Cardiac muscle cell (in vitro differentiated cells and primary cell): ENCODE data around the gene SLC23A2. TPM values are rescaled to one million over a fixed set of nuclear protein-coding genes. Genes with fewer than 3 reads are reported as not detected.

ENCODE experiments used
- DNase-seq, 2 donors: peaks; one replicate each; pipeline versions ENCODE4 v3.0.0 to v3.0.0-alpha.2; 2010 to 2017; ENCODE audit warnings: low read depth in 1 of 2, low spot score in 1 of 2
- H3K27ac ChIP-seq: fragments of 200-600 bp; sonication (generic); 2 replicates; pipeline ENCODE4 v1.5.1; 2016
- H3K27me3 ChIP-seq: fragments of 200-600 bp; sonication (generic); 2 replicates; pipeline ENCODE4 v1.6.0; 2016; ENCODE audit warnings: control low read depth
- H3K36me3 ChIP-seq: fragments of 200-600 bp; sonication (generic); 2 replicates; pipeline ENCODE4 v1.5.1; 2016; ENCODE audit warnings: control low read depth
- H3K4me1 ChIP-seq: fragments of 200-600 bp; sonication (generic); 2 replicates; pipeline ENCODE4 v1.8.1; 2017; ENCODE audit warnings: low read depth, mild to moderate bottlenecking, mixed run types
- H3K4me3 ChIP-seq: fragments of 200-600 bp; sonication (generic); 2 replicates; pipeline ENCODE4 v1.5.1; 2016; ENCODE audit warnings: mild to moderate bottlenecking
- H3K9me3 ChIP-seq: fragments of 200-600 bp; sonication (generic); 2 replicates; pipeline ENCODE4 v1.5.1; 2017; ENCODE audit warnings: low read depth, mild to moderate bottlenecking, control low read depth
- polyA plus RNA-seq: library from polyadenylated mRNA; unstranded; fragments of >200 nt; fragmentation: Nextera tagmentation; extraction: Ambion mirVana; gene quantifications from 2 replicates; pipeline ENCODE4 v1.2.1, GENCODE V29; 2016
- total RNA-seq: library from RNA; depleted of rRNA; stranded (reverse); fragments of >200 nt; gene quantifications from 2 replicates; pipeline ENCODE4 v1.2.3, GENCODE V29; 2016
- TF ChIP-seq, protein P1 (sequence below): IDR thresholded peaks from 2 replicates; pipeline ENCODE4 v1.5.1; 2012; ENCODE audit warnings: low read depth, mild to moderate bottlenecking, low read length

SLC23A2 gene
- total and polyA plus RNA-seq, 2 experiments from 2014 or later: 5.9 to 10.6 TPM

DNA sequence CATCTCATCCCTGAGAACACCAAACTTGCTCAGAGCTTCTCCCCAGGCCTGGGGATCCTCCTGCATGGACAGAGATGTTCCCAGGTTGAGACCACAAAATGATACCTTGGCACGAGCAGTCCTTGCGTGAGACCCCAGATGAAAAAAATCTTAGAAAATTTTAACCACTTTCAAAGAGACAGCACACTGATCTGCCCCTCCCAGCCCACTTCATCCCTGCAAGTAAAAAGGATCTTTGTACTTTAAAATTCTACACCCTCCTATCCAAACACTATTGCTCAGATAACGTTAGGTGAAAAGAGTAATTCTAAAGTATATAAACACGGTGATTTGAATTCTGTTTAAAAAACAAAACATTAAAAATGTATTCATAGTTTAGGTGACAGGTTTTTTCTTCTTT, 98.5 kb downstream of the SLC23A2 start:
- no peak overlapping the region for H3K27ac ChIP-seq
- no peaks in the 10 kb centered on the region for H3K27me3 ChIP-seq
- DNase-seq: no peak
- no peak overlapping the region for H3K4me3 ChIP-seq
- TF ChIP-seq, protein P1, sequence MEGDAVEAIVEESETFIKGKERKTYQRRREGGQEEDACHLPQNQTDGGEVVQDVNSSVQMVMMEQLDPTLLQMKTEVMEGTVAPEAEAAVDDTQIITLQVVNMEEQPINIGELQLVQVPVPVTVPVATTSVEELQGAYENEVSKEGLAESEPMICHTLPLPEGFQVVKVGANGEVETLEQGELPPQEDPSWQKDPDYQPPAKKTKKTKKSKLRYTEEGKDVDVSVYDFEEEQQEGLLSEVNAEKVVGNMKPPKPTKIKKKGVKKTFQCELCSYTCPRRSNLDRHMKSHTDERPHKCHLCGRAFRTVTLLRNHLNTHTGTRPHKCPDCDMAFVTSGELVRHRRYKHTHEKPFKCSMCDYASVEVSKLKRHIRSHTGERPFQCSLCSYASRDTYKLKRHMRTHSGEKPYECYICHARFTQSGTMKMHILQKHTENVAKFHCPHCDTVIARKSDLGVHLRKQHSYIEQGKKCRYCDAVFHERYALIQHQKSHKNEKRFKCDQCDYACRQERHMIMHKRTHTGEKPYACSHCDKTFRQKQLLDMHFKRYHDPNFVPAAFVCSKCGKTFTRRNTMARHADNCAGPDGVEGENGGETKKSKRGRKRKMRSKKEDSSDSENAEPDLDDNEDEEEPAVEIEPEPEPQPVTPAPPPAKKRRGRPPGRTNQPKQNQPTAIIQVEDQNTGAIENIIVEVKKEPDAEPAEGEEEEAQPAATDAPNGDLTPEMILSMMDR: no peak
- H3K4me1 ChIP-seq: no peaks in the 10 kb centered on the region
- no peaks in the 10 kb centered on the region for H3K36me3 ChIP-seq
- H3K9me3 ChIP-seq: no peaks in the 10 kb centered on the region

DNA sequence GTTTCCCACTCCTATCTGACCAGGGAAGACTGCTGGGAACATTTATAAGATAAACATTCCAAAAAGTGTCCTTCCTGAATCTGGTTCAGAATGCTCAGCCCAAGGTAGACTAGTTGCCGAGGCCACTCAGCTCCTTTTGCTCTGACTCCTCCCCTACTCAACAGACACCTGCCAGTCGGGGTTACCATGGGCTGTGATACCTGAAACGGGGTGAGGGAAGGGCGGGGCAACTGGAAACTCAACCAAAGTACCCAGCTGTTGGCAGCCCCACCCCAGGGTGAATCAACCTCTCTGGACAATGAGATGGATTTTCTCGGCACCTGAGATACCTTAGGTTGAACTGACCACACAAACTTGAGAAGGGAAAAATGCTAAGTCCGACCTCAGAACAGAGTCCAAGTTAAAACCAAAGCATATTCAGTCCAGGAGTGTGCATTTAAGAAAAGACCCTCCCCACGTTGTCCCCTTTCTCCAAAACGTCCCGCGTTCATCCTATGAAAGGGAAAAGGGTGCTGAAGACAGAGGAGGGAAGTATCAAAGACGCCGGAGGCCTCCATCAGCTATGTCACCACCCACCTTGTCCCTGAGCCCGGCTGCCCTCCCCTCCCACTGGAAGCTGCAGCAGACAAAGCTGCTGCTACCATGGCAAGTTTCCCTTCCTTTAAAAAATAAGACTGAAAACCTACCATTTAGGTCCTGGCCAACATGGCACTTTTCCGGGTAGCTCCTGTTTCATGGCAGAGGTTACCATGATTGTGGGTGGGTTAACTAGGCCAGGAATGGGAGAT, 100.1 kb downstream of the SLC23A2 start:
- Histone ChIP-seq H3K27ac (no peak overlapping the region), H3K9me3 (no peaks in the 10 kb centered on the region), H3K36me3 (no peaks in the 10 kb centered on the region), H3K4me1 (no peaks in the 10 kb centered on the region), H3K27me3 (no peaks in the 10 kb centered on the region), H3K4me3 (no peak overlapping the region)
- TF ChIP-seq, protein P1: no peak
- DNase-seq: no peak

DNA sequence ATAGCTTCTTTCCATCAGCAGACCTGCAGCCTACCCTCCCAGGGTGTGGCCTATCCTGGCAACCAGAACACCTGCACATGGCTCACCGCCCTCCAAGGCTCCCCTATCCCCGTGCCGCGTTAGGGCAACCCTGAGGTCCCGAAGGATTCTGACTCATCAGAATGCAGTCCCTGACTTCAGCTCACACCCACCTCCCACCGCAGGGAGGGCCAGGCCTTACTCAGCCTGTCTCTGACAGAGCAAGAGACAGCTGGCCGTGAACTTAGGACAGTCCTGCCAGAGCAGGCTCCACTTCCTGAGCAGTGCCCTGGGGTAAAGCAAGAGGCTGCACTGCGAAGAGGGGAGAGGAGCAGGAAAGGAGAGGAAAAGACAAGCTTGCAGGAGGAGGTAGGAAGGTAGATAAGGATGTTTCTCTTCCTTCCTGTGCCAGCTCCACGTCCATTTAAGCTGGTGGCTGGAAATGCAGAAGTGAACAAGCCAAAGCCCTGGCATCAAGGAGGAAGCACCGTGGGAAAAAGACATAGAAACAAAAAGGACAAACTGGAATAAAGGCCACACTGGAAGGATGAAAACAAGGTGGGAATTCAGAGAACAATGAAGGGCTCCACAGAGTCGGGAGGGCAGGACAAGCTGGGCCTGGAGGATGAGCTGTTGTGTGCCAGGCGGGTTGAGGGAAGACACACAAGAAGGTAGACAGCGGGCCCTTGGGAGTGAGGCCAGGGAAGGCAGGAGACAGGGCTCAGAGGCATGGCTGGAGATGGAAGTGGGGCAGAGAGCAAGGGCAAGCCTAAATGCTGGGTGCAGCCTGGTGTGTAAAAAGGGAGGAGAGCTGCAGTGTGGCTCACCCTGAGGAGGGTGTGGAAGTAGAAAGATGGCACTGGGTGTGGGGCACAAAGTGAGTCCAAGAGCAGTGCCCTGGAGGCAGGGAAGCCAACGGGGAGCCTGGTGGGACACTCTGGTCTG, 102.7 kb downstream of the SLC23A2 start:
- Histone ChIP-seq H3K36me3 (no peaks in the 10 kb centered on the region), H3K27ac (no peak overlapping the region), H3K9me3 (no peaks in the 10 kb centered on the region), H3K4me1 (no peaks in the 10 kb centered on the region), H3K4me3 (no peak overlapping the region), H3K27me3 (no peaks in the 10 kb centered on the region)
- TF ChIP-seq, protein P1: no peak
- DNase-seq: peak in 1 of 2 donors; percentile 74

DNA sequence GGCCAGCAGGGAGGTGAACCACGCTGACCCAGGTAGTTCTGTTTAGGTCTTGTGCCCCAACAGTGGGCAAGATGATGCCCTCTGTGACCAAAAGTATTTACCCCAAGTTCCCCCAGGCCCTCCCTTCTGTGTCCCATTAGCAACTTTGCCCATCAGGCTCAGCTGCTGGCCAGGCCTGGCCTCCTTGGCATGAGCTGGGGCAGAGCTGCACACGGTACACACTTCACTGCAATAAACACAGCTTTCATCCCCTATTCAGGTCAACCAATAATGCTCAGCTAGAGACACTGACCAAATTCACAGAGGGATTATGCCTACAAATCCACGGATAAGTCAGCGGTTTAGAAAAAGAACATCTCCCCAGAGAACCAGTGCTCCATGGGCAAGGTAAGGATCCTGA, 103.7 kb downstream of the SLC23A2 start:
- no peak for DNase-seq
- no peaks in the 10 kb centered on the region for H3K9me3 ChIP-seq
- TF ChIP-seq, protein P1: no peak
- no peak overlapping the region for H3K4me3 ChIP-seq
- no peaks in the 10 kb centered on the region for H3K4me1 ChIP-seq
- H3K36me3 ChIP-seq: no peaks in the 10 kb centered on the region
- no peaks in the 10 kb centered on the region for H3K27me3 ChIP-seq
- no peak overlapping the region for H3K27ac ChIP-seq

DNA sequence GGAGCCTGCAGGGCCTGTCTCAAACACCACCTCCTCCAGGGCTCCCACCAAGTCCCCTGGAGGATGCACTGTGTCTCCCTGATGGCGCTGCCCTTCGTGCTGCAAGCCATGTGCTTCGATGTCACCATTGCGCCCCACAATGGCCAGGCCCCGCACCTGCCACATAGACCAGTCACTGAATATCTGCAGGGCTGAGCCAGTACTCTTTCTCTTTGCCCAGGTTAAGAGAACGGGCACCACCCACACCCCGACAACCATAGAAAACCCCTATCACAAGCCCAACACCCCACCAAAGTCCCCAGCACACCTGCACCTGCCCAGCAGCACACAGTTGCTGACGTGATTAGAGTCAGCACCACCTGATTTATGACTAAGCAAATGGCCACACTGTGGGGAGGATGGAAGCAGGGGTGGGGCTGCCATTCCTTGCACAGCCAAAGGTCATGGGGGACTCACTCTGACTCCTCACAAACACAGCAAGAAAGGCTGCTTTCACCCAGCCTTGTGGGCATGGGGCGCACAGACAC, 104.3 kb downstream of the SLC23A2 start:
- DNase-seq: no peak
- H3K4me3 ChIP-seq: no peak overlapping the region
- H3K9me3 ChIP-seq: no peaks in the 10 kb centered on the region
- no peaks in the 10 kb centered on the region for H3K27me3 ChIP-seq
- TF ChIP-seq, protein P1: no peak
- no peaks in the 10 kb centered on the region for H3K36me3 ChIP-seq
- H3K27ac ChIP-seq: no peak overlapping the region
- H3K4me1 ChIP-seq: no peaks in the 10 kb centered on the region
